Stimulated activated CD8-positive, alpha-beta memory T cell treated with anti-CD3 and anti-CD28 coated beads, Interleukin-12 subunit alpha, Interleukin-12 subunit beta, amount 100 ng/mL, for 1 hour (primary cell): Measurements from ENCODE around the gene CACNA1E.

ENCODE experiments used
- DNase-seq: peaks from one replicate; pipeline ENCODE4 v3.0.0-alpha.2; 2020; ENCODE audit warnings: low read depth

The CACNA1E gene

GRCh38 chr1:181484821-181485220 is 1.5 kb downstream of the CACNA1E start:
- DNase-seq, result no peak

- DNase-seq, result no peak
Observed at GRCh38 chr1:181485287-181486097, 2.2 kb downstream of the CACNA1E start.

GRCh38 chr1:181486098-181486420 is 2.7 kb downstream of the CACNA1E start:
- no peak for DNase-seq

GRCh38 chr1:181488866-181489265 is 5.5 kb downstream of the CACNA1E start:
- DNase-seq, result no peak

- DNase-seq, result no peak
Observed at GRCh38 chr1:181490276-181490675, 7.0 kb downstream of the CACNA1E start.

GRCh38 chr1:181490740-181491712 is 7.7 kb downstream of the CACNA1E start:
- DNase-seq, result no peak

GRCh38 chr1:181493166-181493565 is 9.8 kb downstream of the CACNA1E start:
- no peak for DNase-seq

- no peak for DNase-seq
Observed at GRCh38 chr1:181493885-181494284, 10.6 kb downstream of the CACNA1E start.

- DNase-seq, result no peak
Observed at GRCh38 chr1:181496759-181497158, 13.4 kb downstream of the CACNA1E start.

GRCh38 chr1:181497870-181498269 is 14.6 kb downstream of the CACNA1E start:
- DNase-seq, result no peak

- no peak for DNase-seq
Observed at GRCh38 chr1:181499825-181500224, 16.5 kb downstream of the CACNA1E start.

- no peak for DNase-seq
Observed at GRCh38 chr1:181500636-181501035, 17.3 kb downstream of the CACNA1E start.

GRCh38 chr1:181501612-181502011 is 18.3 kb downstream of the CACNA1E start:
- DNase-seq, result no peak

- no peak for DNase-seq
Observed at GRCh38 chr1:181503171-181503810, 20.0 kb downstream of the CACNA1E start.

GRCh38 chr1:181504399-181504842 is 21.1 kb downstream of the CACNA1E start:
- no peak for DNase-seq

- DNase-seq, result no peak
Observed at GRCh38 chr1:181506563-181507353, 23.4 kb downstream of the CACNA1E start.

GRCh38 chr1:181508486-181509165 is 25.3 kb downstream of the CACNA1E start:
- no peak for DNase-seq

- no peak for DNase-seq
Observed at GRCh38 chr1:181513786-181514297, 30.5 kb downstream of the CACNA1E start.

- DNase-seq, result no peak
Observed at GRCh38 chr1:181514298-181515290, 31.3 kb downstream of the CACNA1E start.

- no peak for DNase-seq
Observed at GRCh38 chr1:181516706-181517105, 33.4 kb downstream of the CACNA1E start.
